SK-N-SH (cell line): Measurements from ENCODE around the gene OLFM2. TPM values are rescaled to one million over a fixed set of nuclear protein-coding genes. Genes with fewer than 3 reads are reported as not detected.
A peak's percentile ranks its signal among the peaks of the same experiment; 100 is the strongest.

Source experiments
- CTCF ChIA-PET: fragments of 300-600, 350-600 bp; formaldehyde crosslinking; extraction: SDS; loops from one replicate; lab custom pipeline; 2021; lab: Yijun Ruan, JAX
- POLR2A ChIA-PET: fragments of 350-600 bp; sonication (Branson Sonifier 250); formaldehyde crosslinking; extraction: SDS; loops from one replicate; lab custom pipeline; 2020; ENCODE audit warnings: antibody characterized with exemption, inconsistent platforms; lab: Yijun Ruan, JAX
- DNase-seq: peaks from one replicate; pipeline ENCODE4 v3.0.0; 2012
- H2AFZ ChIP-seq: fragments of 200-600 bp; sonication (generic); 2 replicates; pipeline ENCODE4 v1.8.1; 2016; ENCODE audit warnings: antibody characterized with exemption, mild to moderate bottlenecking, low read depth
- H3F3A ChIP-seq: fragments of 200-600 bp; sonication (generic); replicated peaks from 2 replicates; pipeline ENCODE3; 2016; ENCODE audit warnings: antibody characterized with exemption, mild to moderate bottlenecking; ENCODE audit not compliant: insufficient read depth
- H3K27ac ChIP-seq, 2 experiments: fragments of 200-500 bp in 1 of 2; fragments of 200-600 bp in 1 of 2; sonication (Bioruptor generic) in 1 of 2; sonication (generic), shearing (Covaris generic) in 1 of 2; 2 replicates each; pipeline versions ENCODE4 v1.5.1 to v1.6.1; 2014 to 2016; ENCODE audit warnings: low read depth in 2 of 2, inconsistent platforms in 1 of 2, low read length in 1 of 2, mild to moderate bottlenecking in 1 of 2, mixed read lengths in 1 of 2
- H3K27me3 ChIP-seq: fragments of 200-600 bp; sonication (generic), shearing (Covaris generic); 2 replicates; pipeline ENCODE4 v1.6.1; 2016; ENCODE audit warnings: mixed run types; ENCODE audit not compliant: insufficient read depth
- H3K36me3 ChIP-seq, 2 experiments: fragments of 200-500 bp in 1 of 2; fragments of 200-600 bp in 1 of 2; sonication (Bioruptor generic) in 1 of 2; sonication (generic) in 1 of 2; replicated peaks in 1 of 2; 2 replicates each; pipeline versions ENCODE3 to v1.5.1; 2014 to 2016; ENCODE audit warnings: low read length in 1 of 2, mild to moderate bottlenecking in 1 of 2; ENCODE audit not compliant: insufficient read depth in 2 of 2, control insufficient read depth in 1 of 2
- H3K4me1 ChIP-seq, 2 experiments: fragments of 200-500 bp in 1 of 2; fragments of 200-600 bp in 1 of 2; sonication (Bioruptor generic) in 1 of 2; sonication (generic), shearing (Covaris generic) in 1 of 2; 2 replicates each; pipeline versions ENCODE4 v1.5.1 to v1.6.1; 2014 to 2016; ENCODE audit warnings: low read depth in 1 of 2, low read length in 1 of 2, mixed run types in 1 of 2; ENCODE audit not compliant: insufficient read depth in 2 of 2, control insufficient read depth in 1 of 2
- H3K4me2 ChIP-seq: fragments of 200-600 bp; sonication (generic), shearing (Covaris generic); 2 replicates; pipeline ENCODE4 v1.6.1; 2017; ENCODE audit warnings: mixed run types
- H3K4me3 ChIP-seq, 2 experiments: fragments of 200-500 bp in 1 of 2; fragments of 200-600 bp in 1 of 2; sonication (Bioruptor generic) in 1 of 2; sonication (generic), shearing (Covaris generic) in 1 of 2; 2 replicates each; pipeline versions ENCODE4 v1.5.1 to v1.8.1; 2014 to 2016; ENCODE audit warnings: low read depth in 2 of 2, inconsistent platforms in 1 of 2, low read length in 1 of 2, mild to moderate bottlenecking in 1 of 2, mixed read lengths in 1 of 2, moderate library complexity in 1 of 2
- H3K79me2 ChIP-seq: fragments of 200-600 bp; sonication (generic); 2 replicates; pipeline ENCODE4 v1.8.1; 2017; ENCODE audit warnings: mild to moderate bottlenecking; ENCODE audit not compliant: insufficient read depth
- H3K9ac ChIP-seq: fragments of 200-600 bp; sonication (generic); 2 replicates; pipeline ENCODE4 v1.6.1; 2017; ENCODE audit warnings: mixed run types
- H3K9me2 ChIP-seq: fragments of 200-600 bp; sonication (generic); 2 replicates; pipeline ENCODE4 v1.6.1; 2017; ENCODE audit warnings: mixed run types
- H3K9me3 ChIP-seq: fragments of 200-600 bp; sonication (generic); 2 replicates; pipeline ENCODE4 v1.6.1; 2017; ENCODE audit warnings: mixed run types, mild to moderate bottlenecking, moderate library complexity
- H4K20me1 ChIP-seq: fragments of 200-600 bp; sonication (generic); 2 replicates; pipeline ENCODE4 v1.6.1; 2017; ENCODE audit warnings: mild to moderate bottlenecking, mixed run types; ENCODE audit not compliant: insufficient read depth
- CHD2 ChIP-seq: fragments of 150-350 bp; IDR thresholded peaks from 2 replicates; pipeline ENCODE4 v1.6.1; 2018; ENCODE audit warnings: low read length; ENCODE audit not compliant: partially characterized antibody
- ELF1 ChIP-seq: IDR thresholded peaks from 2 replicates; pipeline ENCODE4 v1.4.0; 2012
- IRF3 ChIP-seq: fragments of 150-350 bp; IDR thresholded peaks from 2 replicates; pipeline ENCODE4 v1.6.1; 2016; ENCODE audit warnings: mild to moderate bottlenecking, low read depth, low read length
- MEF2A ChIP-seq: IDR thresholded peaks from 2 replicates; pipeline ENCODE4 v1.4.0; 2012; ENCODE audit warnings: low read depth, borderline replicate concordance
- MXI1 ChIP-seq: IDR thresholded peaks from 2 replicates; pipeline ENCODE4 v1.6.1; 2012; ENCODE audit warnings: mild to moderate bottlenecking, low read depth, low read length, improper control_type of control experiment
- RCOR1 ChIP-seq: fragments of 150-350 bp; IDR thresholded peaks from 2 replicates; pipeline ENCODE4 v1.6.1; 2017; ENCODE audit warnings: antibody characterized with exemption, low read length
- WGBS: methylation state at CpG from one replicate; pipeline ENCODE4 v1.1.6; 2017; ENCODE audit warnings: low lambda C conversion rate; 5-methylcytosine and 5-hydroxymethylcytosine counted together
- polyA plus RNA-seq, 3 experiments: library from polyadenylated mRNA; depleted of rRNA; stranded (reverse); fragments of >200 nt; gene quantifications; 2 replicates each; pipeline ENCODE4 v1.2.3, GENCODE V29; 2012
- TF ChIP-seq, protein P1 (sequence below): fragments of 150-350 bp; IDR thresholded peaks from 2 replicates; pipeline ENCODE4 v1.6.1; 2017; ENCODE audit warnings: antibody characterized with exemption, low read length, low read depth, borderline replicate concordance

OLFM2 gene
- polyA plus RNA-seq, 1 of the 3 experiments (the other 2 are of a cell fraction) = 10.7 TPM

DNA sequence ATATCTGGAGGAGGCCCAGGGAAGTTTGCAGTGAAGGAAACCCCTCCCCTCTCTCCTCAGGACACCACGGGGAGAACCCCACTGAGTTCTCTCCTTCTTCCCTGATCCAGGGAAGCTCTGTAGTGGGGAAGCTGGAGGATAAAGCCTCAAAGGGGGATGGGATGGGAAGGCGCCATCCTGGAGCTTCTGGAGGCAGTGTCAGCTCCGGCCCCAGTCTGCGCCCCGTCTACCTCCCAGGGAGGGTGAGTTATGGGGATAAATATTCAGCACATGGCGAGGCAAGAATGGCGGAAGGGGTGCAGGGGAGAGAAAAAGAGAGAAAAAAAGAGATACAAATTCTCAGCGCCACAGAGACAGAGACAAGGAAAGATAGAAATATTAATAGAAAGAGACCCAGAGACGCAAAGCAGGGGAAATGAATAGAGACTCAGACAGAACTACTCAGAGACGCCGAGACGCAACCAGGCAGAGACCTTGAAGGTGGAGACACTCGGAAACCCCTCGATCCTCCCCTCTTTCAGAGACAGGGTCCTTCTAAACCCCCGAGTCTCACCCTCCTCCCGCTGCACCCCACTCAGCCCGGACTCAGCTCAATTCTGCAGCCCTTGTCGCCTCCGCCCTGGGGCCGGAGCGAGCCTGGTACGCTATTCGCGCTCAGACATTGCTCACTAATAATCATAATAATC, 23.6 kb downstream of the OLFM2 start:
- CTCF ChIA-PET = interaction anchor here (0.6 kb wide), 1 partner anchor 285 kb away, joined by 4 read pairs; no protein-coding TSS in a partner anchor
- no peak overlapping the region for H2AFZ ChIP-seq

DNA sequence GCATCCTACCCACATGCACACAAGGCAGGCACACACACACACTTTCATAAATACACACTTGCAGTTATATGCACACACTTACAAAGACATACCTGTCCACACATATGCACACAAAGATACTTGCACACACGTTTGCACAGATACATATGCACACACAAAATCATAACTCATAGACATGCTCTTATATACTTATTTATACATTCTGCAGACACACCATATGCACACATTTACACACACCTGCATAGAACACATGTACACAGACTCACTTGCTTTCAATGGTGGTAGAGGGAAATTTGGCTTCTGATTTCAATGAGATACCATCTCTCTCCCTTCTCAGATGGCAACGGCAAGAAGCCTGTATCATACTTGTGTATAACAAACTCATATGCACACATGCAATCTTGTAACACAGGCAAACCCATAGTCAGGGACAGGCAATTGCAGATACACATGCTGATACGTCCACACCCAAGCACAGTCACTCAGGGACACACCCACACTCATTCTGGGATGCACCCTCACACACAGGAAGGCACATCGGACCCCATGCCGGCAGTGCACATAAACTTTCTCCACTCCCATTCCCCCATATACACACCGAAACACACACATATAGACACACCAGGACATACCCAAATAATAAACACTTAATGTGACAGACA, 24.7 kb downstream of the OLFM2 start:
- POLR2A ChIA-PET = no interaction called here
- TF ChIP-seq CHD2 (no peak), RCOR1 (no peak)

More for the DNA sequence above, 23.6 kb downstream of the OLFM2 start:
- Histone ChIP-seq H3F3A (peaks cover 9% of the 10 kb centered on the region), H3K4me1 (peaks cover 0 to 10% of the 10 kb centered on the region in 2 experiments; a peak in 1 of 4 replicates), H4K20me1 (no peaks in the 10 kb centered on the region), H3K27me3 (no peaks in the 10 kb centered on the region), H3K27ac (no peak overlapping the region), H3K36me3 (no peaks in the 10 kb centered on the region), H3K9me2 (no peaks in the 10 kb centered on the region), H3K4me2 (peak overlapping the region; percentile 80; the same call in 1 of the 2 replicates), H3K4me3 (peak overlapping the region; percentile 44 to 58; a peak in 3 of 4 replicates), H3K9me3 (no peaks in the 10 kb centered on the region), H3K79me2 (no peaks in the 10 kb centered on the region), H3K9ac (no peak overlapping the region)
- WGBS = 77% methylated on average over 24 of the region's 24 CpGs
- TF ChIP-seq IRF3 (no peak), ELF1 (no peak), MEF2A (no peak), MXI1 (no peak)
- TF ChIP-seq, protein P1, sequence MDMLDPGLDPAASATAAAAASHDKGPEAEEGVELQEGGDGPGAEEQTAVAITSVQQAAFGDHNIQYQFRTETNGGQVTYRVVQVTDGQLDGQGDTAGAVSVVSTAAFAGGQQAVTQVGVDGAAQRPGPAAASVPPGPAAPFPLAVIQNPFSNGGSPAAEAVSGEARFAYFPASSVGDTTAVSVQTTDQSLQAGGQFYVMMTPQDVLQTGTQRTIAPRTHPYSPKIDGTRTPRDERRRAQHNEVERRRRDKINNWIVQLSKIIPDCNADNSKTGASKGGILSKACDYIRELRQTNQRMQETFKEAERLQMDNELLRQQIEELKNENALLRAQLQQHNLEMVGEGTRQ = no peak
- POLR2A ChIA-PET = no interaction called here
- peak; percentile 21 for DNase-seq

More for the DNA sequence above, 24.7 kb downstream of the OLFM2 start:
- no peaks in the 10 kb centered on the region for H3K36me3 ChIP-seq
- no peak overlapping the region for H3K27ac ChIP-seq
- DNase-seq = no peak
- CTCF ChIA-PET = no interaction called here
- peaks cover 0 to 8% of the 10 kb centered on the region in 2 experiments; a peak in 1 of 4 replicates for H3K4me1 ChIP-seq
- peaks cover 9% of the 10 kb centered on the region for H3F3A ChIP-seq
- no peak overlapping the region for H3K4me2 ChIP-seq
- H3K9ac ChIP-seq = no peak overlapping the region
- H3K4me3 ChIP-seq = no peak overlapping the region
- H3K9me2 ChIP-seq = no peaks in the 10 kb centered on the region
- H3K9me3 ChIP-seq = no peaks in the 10 kb centered on the region
- no peaks in the 10 kb centered on the region for H4K20me1 ChIP-seq
- WGBS = 69% methylated on average over 6 of the region's 6 CpGs
- no peaks in the 10 kb centered on the region for H3K27me3 ChIP-seq
- H3K79me2 ChIP-seq = no peaks in the 10 kb centered on the region
- H2AFZ ChIP-seq = no peak overlapping the region
